COLO829 (cell line): ENCODE measurements around the gene KCNQ1.

ENCODE experiments used
- DNase-seq: peaks from one replicate; pipeline ENCODE4 v3.0.0; 2012; ENCODE audit warnings: low spot score

KCNQ1 gene

GRCh38 chr11:2779981-2780849, 335.4 kb downstream of the KCNQ1 start:
- no peak for DNase-seq

DNA sequence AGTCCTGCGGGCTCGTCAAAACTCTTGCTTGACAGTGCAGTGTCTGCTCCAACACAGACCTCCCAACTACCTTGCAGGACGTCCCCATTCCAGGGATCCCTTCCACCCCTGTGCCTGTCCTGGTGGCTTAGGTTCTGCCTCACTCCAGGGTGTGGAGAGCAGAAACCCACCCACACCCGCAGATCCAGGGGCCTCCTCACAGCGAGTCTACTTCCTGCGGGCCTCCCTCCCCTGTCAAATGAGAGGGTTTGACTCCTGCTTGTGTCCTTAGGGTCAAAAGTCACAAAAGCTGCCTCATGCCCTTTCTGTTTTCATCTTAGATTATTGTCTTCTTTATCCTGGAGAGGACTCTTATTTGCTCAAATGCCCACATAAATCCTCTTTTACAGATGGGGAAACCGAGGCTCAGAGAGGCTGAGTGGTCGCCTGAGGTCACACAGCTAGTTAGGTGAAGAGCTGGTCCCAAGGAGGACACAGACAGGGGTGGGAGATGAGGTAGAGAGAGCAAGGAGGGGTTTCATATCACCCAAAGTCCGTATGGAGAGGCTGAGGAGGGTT, 336.1 kb downstream of the KCNQ1 start:
- DNase-seq = no peak

DNA sequence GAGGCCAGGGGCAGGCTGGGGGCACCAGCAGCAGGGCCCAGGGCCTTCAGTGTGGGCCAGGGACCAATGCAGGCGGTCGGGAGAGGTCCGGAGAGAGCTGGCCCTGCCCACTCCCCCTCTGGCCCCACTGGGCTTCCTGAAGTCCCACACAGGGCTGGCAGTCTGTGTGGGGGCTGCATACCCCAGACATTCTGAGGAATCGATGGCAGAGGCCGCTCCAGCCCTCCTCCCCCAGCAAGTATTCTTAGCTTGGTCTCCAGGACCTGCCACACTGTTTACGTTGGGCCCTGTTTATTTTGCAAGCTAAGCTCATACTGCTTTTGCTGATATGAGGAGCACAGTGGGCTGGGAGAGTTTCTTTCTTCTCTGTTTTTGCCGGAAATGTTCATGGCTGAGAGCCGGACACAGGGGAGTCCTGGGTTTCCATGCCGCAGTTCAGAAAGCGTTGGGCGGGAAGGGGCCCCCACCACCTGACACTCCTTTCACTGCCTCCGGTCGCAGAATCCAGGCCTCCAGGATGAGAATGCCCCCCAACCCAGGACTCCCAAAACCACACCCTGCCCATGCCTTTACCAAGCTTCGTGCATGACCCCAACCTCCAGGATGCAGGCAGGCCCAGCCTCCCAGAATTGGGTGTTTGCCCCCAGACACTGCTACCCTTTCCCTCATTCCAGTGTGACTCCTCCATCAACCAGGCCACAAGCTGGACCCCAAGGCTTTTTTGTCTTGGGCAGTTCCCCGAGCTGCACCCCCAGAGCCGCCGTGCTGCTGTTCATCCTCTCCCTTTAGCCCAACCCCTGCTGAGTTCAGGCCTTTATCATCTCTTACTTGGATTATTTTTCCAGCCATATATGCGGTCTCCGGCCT, 336.8 kb downstream of the KCNQ1 start:
- DNase-seq = no peak

DNA sequence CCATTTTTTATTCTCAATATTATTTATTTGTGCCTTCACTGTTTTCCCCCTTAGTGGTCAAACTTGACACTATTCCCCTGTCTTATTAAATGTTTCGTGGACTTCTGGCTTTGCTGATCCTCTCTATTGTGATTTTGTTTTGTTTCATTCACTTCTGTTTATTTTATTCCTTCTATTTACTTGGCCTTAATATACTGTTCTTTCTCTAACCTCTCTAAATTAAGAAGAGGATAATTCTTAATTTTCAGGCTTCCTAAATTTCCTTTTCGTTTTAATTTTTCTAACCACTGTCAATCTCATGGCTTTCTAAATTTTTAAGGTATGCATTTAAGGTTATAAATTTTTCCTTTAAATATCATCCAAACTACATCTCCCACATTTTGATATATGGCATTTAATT, 338.0 kb downstream of the KCNQ1 start:
- DNase-seq = no peak

DNA sequence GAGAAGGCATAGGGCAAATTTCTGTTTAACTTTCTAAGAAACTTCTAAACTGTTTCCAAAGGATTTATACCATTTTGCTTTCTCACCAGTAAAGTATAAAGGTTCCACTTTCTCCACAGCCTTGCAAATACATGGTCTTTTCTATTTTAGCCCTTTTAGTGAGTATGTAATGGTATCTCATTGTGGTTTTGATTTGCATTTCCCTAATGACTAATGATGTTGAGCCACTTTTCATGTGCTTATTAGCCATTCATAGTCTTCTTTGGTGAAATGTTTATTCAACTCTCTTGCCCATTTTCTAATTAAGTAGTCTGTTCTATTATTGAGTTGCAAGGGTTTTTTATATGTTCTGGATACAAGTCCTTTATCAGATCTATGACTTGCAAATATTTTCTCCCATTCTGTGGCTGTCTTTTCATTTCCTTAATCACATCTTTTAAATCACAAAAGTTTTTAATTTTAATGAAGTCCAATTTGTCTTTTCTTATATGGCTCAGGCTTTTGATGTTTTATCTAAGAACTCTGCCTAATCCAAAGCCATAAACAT, 338.8 kb downstream of the KCNQ1 start:
- no peak for DNase-seq

GRCh38 chr11:2787816-2788167, 343.0 kb downstream of the KCNQ1 start:
- DNase-seq = no peak

DNA sequence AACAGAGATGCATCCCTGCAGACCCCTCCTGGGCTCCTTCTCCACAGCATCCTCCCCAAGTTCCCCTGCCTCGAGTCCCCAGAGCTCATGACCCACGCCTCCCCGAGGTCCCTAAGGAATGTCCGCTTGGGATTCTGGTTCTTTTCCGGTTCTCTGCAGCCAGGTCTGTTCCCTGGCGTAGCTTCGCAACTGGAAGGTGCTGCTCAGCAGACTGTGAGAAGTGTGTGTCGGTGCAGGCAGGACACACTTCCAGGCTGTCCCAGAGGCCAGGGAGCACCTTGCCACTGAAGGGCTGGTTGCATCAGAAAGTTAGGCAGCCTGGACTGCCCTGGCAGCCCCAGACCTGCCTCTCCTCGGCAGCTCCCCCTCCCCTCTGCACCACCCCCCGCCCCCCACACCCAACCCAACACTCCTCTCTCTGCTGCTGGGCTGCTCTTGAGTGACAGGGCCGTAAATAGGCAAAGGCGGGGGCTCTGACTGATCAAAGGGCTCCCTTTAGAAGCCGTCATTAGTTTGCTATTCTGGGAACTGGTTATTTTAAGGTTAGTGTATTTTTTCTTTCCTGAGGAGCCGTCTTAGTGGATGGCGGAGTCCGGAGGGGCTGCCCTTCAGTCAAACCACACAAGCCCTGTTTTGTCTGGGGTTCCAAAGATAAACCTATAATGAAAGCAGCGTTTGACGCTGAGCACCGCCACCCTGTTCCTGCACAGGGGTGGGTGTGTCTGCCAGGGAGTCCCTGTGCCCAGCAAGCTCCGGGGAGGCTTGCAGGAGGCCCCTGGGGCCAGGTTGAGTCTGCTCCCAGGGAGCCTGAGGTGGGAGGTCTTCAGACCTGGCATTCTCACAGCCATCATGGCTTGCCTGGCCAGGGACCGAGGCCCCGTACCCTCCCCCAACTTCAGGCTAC, 343.6 kb downstream of the KCNQ1 start:
- DNase-seq = no peak

DNA sequence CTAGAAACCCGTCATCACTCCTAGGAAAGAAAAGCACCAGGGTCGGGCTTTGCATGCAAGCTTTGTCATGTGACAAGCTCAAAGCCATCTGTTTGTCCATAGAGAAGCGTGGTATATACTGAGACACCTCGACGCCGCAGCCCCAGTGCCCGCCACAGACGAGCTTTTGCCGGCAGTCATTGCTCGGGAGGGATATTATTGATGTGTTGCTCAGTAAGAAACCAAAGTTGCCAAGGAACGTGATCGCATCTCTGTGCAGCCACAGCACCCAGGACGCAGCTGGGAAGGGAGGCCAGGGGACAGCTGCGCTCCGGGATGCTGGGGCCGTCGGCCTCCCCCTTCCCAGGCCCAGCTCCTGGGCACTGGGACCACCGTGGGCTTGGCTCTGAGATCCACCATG, 344.5 kb downstream of the KCNQ1 start:
- no peak for DNase-seq

GRCh38 chr11:2789791-2790567, 345.2 kb downstream of the KCNQ1 start:
- DNase-seq = no peak

GRCh38 chr11:2790568-2790921, 345.7 kb downstream of the KCNQ1 start:
- DNase-seq = no peak

DNA sequence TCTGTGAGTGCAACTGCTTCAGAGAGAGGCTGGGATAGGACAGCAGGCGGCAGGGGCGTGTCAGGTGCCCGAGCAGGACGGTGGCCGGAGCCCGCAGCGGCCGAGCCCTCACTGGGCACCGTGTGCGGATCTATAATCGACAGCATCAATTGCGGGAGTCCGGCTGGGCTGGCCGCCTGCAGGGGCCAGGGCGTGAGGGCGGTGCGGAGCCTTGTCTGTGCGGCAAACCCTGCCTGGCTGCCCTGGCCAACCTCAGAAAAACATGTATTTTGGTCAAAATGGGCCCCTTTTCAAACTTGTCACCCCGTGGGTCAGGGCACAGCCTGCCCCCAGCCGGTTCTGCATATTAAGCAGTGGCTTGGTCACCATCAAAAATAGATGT, 346.3 kb downstream of the KCNQ1 start:
- DNase-seq = no peak

GRCh38 chr11:2791521-2792380, 346.9 kb downstream of the KCNQ1 start:
- no peak for DNase-seq

DNA sequence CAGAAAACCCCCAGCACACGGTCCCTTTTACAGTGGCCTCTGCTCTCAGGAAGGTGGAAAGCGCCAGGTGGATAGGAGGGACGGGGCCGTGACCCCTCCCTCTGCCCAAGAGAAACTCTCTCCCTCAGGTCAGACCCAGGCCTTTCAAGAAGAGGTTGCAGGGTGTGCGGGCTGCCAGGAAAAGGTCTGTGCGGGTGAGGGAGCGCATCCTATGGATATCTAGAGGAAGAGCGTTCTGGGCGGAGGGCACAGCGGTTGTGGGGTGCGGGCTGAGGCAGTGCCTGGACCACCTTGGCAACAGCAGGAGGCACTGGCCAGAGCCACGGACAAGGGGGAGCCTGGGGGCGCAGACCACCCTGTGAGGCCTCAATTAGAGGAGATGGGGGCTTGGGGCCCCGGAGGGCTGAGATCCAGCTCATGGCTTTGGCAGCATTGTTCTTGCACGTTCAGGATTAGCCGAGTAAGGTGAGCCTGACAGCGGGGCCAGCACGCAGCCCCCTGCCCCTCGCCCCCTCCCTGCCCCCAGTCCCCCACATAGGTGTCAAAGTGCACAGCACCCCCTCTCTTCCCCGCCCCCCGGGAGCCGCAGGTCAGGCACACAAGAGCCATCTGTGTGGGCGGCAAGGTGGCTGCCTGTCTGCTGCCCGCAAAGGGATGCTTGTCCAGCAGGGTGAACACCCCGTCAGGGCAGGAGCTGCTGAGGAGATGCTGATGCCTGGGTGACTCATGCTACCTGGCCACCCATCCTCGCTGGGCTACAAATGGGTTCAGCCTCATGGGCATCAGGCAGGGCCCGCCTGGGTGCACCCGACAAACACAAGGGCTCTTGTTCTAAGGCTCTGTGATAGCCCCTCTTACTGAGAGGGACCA, 347.8 kb downstream of the KCNQ1 start:
- DNase-seq = no peak

DNA sequence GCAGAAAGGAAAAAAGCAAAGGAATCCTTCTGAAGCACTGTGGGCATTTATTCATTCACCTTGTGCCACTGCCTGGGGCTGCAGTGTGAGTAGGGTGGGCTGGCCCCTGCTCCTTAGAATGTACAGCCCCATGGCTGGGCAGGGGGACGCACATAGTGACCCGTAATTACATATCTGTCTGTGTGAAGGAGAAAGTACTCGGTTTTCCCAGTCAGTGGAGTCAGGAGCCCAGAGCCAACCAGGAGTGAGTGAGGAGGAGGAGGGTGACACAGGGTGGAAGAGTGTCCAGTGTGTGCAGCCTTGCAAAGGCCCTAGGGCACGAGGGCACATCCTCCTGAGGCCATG, 348.9 kb downstream of the KCNQ1 start:
- no peak for DNase-seq

- no peak for DNase-seq
Observed at GRCh38 chr11:2794046-2794967, 349.5 kb downstream of the KCNQ1 start.

- no peak for DNase-seq
Observed at GRCh38 chr11:2794968-2795322, 350.1 kb downstream of the KCNQ1 start.

DNA sequence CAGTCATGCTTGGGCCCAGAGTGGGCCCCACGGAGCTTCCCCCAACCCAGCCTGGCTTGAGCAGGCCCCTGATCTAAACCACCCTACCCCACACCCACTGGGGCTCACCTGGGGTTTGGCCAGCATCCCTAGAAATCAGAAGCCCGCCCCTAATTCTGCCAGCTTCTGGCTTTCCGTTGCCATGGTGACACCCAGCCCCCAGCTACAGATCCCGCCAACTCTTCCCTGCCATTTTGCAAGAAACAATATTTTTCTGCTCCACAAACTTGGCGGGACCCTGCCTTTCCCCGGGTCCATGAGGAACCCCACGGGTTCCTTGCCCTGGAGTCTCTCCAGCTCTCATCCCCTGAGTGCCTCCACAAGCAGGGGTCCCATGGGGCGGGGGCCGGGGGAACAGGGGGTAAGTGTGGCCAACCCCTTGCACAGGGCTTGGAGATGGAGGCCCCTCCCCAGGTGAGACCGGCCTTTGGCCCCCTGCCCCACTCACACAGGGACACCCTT, 350.7 kb downstream of the KCNQ1 start:
- no peak for DNase-seq

DNA sequence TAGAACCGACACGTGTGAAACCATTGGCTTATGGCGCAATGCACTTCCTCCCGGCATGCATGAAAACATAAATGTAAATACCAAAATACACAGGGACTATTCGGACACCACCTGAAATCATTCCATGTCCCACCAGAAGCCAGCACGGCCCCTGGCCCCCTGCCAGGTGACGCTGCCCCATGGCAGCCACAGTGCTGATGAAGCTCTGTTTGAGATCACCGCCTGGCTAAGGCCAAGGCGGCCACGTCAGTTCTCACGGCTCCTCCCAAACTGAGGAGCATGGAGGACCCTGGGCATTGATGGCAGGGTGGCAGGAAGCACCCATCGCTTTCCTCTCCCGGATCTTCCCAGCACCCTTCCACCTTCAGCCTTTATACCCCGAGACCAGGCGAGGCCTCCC, 351.3 kb downstream of the KCNQ1 start:
- DNase-seq = no peak
